NCI-H2227 (cell line): Measurements from ENCODE around the gene PSMD8.

Source experiments
- DNase-seq: peaks from one replicate; lab custom pipeline; 2025; ENCODE audit not compliant: unreplicated experiment; lab: John Stamatoyannopoulos, UW

PSMD8 gene

DNA sequence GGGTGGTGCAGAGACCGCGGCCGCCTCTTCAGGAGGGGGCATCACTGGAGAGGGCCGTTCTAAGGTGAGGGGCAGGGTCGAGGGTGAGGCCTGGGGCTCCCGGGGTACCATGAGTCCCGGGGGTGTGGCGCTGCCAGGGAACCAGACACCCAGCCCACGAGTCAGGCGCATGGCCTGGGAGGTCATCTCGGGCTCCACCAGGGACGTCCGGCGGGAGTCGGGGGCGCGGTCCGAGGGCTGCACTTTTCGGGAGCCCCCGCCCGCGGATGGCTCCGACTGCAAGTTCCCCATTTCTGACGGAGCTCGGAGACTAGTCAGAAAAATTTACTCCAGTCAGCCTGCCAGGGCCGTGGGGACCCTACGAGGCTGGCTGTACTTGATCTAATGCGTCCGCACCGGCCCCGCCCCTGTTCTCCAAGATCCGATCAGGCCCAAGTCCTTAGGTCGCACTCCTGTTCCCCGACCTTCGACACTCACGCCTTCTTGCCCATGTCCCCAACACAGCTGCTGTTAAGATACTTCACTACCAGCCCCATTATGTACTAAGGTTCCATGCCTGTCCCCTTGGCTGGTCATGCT lies 12.7 kb downstream of the PSMD8 start:
- DNase-seq = no peak

DNA sequence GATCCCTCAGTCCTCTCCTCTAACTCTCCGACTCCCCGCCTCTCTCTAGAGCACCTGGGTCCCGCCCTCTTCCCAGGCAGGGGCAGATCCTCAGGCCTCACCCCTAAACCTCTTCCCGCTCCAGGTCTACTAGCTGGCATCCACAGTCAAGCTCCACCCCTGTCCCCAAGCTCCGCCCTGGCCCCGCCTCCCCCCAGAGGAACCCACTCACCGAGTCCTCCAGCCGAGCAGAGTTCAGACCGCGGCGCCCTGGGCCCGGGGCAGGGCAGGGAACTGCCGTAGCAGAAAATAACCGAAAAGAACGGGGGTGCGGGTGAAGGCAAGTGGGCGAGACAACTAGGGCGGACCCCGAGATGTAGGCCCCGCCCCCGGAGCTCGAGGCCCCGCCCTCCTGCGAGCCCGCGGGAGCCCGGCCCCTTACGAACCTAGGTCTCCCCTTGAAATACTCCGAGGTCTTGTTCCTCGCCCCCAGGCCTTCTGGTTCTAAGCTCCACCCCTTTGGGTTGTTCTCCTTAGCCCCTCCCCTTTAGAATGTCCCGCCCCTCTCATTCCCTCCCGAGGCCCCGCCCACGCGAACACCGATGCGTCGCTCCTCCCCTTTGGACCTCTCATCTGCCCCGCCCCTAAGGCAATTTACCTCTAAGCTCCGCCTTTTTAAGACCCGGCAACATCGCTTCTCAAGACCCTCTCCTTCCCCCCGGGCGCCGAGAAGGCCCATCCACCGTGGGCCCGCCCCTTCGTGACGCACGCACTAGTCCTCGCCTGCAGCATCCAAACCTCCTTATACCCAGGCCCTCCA lies 13.4 kb downstream of the PSMD8 start, which contains the start of gene GGN:
GGN (minus strand) TSS at position 485 of the 799 bp plus-strand sequence. CDS start 773 bp downstream, outside the sequence.
- peak; percentile 100 for DNase-seq

- DNase-seq = peak; percentile 98
Measured at GRCh38 chr19:38388349-38389100, 14.2 kb downstream of the PSMD8 start, which contains the start of gene SPRED3. SPRED3 (plus strand) TSS chr19:38388697; CDS start chr19:38390303, 1,606 bp downstream.

DNA sequence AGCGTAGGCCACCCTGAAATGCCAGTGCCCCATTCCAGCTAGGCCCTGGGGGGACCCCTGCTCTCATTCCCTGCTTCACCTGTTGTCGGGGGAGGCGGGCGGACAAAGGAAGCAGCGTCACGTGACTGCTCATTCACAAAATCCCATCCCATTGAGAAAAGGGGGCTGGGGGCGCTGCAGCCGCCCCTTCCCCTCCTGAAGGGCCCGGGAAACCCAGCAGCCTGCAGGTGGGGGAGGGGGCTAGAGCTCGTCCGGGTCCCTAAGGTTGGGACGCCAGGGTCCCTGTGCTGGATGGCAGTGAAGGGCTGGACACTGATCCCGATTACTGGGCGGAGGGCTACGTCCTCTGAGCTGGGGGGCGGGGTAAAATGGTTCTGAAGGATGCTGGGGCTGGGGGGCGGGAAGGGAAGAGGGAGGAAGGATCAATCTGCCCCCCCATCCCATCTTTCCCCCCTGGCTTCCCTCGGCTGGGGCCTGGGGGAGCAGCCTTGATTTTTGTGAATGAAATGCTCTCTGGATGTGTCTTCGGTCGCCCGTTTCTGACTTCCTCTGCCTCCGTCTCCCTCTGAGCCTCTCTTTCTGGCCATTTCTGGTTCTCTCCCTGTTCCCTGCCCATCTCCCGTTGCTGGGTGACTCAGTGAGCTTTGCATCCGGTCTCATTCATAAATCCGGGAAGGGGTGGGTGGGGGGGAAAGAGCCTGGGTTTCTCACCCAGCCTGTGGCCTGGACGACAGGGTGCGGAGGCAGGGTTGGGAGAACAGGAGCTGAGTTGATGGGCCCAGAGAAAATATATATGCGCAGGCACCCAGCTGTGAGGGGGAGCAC lies 14.9 kb downstream of the PSMD8 start:
- peak; percentile 90 for DNase-seq

- no peak for DNase-seq
Measured at GRCh38 chr19:38389957-38390924, 15.9 kb downstream of the PSMD8 start.

DNA sequence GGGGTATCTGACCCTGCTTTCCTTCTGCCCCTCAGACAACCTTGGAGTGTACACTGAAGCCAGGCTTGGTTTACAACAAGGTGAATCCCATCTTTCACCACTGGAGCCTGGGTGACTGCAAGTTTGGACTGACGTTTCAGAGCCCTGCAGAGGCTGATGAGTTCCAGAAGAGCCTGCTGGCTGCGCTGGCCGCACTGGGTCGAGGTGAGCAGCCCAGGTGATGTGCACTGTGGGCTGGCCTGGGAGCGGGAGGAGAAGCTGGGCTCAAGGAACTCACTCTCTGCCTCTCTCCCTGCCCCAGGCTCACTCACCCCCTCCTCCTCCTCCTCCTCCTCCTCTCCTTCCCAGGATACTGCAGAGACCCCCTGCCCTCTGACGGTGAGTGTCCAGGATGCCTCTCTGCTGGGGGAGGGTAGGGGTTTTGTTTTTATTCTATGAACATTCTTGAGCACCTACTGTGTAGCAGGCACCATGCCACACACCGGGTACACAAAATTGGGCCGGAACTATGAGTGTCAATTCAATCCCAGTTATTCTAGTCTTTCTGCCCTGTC lies 17.6 kb downstream of the PSMD8 start:
- DNase-seq = no peak

GRCh38 chr19:38392707-38393308 lies 18.4 kb downstream of the PSMD8 start:
- DNase-seq = no peak

GRCh38 chr19:38394488-38394887 lies 20.1 kb downstream of the PSMD8 start:
- DNase-seq = no peak

GRCh38 chr19:38395381-38396114 lies 21.2 kb downstream of the PSMD8 start:
- DNase-seq = no peak

GRCh38 chr19:38399081-38399480 lies 24.7 kb downstream of the PSMD8 start:
- no peak for DNase-seq

DNA sequence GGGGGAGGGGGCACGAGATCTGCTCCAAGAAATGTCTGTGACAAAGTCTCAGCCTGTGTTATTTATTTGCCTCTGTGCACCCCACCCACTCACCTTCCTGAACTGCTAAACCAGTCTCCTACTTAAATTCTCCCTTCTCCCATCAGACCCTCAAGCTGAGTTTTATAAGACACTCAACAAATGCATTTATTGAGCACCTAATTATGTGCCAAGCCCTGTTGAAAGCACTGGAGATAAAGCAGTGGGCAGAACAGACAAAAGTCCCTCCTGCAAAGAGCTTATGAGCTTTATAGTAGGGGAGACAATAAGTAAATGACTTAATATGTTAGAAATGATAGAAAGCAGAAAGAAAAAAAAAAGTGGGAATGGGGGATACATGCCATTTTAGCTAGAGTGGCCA lies 25.2 kb downstream of the PSMD8 start:
- no peak for DNase-seq

DNA sequence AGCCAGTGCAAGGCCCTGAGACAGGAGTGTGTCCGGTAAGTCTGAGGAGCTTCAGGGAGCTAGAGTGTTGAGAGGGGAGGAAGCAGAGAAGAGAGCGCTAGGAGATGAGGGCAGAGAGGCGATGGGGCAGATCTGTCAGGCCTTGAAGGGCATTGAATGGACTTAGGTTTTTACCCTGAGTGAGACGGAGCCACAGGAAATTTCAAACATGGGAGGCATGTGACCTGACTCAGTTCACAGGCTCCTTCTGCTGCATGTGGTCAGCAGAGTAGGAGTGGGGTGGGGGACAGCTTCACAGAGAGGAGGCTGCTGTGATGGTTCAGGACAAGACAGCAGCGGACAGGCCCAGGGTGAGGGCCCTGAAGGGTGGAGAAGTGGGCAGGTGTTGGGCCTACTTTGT lies 26.0 kb downstream of the PSMD8 start:
- no peak for DNase-seq

- DNase-seq = no peak
Measured at GRCh38 chr19:38401148-38401547, 26.8 kb downstream of the PSMD8 start.

DNA sequence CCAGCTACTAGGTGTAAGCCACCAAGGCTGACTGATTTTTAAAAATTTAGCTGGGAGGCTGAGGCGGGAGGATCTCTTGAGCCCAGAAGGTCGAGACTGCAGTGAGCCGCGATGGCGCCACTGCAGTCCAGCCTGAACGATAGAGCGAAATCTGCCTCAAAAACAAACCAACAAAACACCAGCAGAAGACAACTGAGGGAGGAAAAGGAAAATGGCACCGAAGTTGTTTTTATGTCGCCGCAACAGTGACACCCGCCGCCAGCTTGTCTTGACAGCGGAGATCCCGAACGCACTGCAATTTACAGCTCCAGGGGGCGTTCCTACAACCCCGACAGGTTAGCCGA lies 28.2 kb downstream of the PSMD8 start:
- no peak for DNase-seq

DNA sequence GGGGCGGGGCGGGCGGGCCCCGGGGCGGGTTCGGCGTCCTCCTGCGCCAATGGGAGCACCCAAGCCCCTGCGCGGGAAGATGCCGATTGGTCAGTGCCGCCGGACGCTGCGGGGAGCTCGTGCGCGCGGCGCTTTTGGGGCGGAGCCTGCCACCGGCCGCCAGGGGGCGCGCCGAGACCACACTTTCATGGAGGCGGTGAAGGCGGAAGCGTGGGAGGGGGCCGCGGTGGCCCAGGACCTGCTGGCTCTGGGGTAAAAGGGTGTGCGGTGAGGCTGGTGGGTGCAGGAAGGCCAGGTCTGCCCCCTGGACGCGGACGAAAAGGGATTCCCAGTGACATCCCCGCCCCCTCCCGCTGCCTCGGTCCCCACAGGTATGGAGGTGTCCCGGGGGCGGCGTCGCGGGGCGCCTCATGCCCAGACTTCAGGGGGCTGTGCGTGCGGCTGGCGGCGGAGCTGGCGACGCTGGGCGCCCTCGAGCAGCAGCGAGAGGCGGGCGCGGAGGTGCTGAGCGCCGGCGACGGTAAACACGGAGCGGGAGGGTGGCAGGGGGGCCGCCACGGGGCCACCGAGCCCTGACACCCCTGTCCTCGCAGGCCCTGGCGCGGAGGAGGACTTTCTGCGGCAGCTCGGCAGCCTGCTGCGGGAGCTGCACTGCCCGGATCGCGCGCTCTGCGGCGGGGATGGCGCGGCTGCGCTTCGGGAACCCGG lies 28.8 kb downstream of the PSMD8 start, which contains the start of gene FAM98C:
FAM98C (plus strand) TSS at position 127 of the 708 bp plus-strand sequence; CDS start at position 188, 61 bp downstream.
- DNase-seq = peak; percentile 100

DNA sequence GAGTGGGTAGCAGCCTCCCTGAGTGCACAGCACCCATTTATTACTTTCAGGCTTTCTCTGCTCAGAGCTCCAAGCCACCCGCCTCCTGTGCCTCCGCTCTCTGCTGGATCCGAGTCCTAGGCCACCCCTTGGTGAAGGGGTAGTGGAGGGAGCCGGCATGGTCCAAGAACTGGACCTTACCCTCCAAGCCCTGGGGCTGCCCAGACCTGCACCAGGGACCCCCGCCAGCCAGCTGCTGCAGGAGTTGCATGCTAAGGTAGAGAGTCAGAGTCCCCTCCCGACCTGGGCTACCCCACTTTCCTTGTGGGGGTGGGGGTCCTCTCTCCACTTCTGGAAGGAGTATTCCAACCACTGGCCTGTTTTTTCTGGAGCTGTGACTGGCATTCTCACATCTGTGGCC lies 30.5 kb downstream of the PSMD8 start:
- DNase-seq = no peak

GRCh38 chr19:38405276-38405675 lies 30.9 kb downstream of the PSMD8 start:
- DNase-seq = no peak
